ENCODE measurements around the gene ZNF484. TPM values are rescaled to one million over a fixed set of nuclear protein-coding genes. Genes with fewer than 3 reads are reported as not detected.

The ZNF484 gene
- total RNA-seq (2013), result 10.5 TPM
- polyA plus RNA-seq, result 1 to 10 TPM; 1.1 to 2.7 (median 1.8) TPM
- 4.0 and 4.5 TPM in 2 replicates for polyA minus RNA-seq
- total RNA-seq, result 4.7 to 29.5 (median 20.8) reads per million in 11 experiments

DNA sequence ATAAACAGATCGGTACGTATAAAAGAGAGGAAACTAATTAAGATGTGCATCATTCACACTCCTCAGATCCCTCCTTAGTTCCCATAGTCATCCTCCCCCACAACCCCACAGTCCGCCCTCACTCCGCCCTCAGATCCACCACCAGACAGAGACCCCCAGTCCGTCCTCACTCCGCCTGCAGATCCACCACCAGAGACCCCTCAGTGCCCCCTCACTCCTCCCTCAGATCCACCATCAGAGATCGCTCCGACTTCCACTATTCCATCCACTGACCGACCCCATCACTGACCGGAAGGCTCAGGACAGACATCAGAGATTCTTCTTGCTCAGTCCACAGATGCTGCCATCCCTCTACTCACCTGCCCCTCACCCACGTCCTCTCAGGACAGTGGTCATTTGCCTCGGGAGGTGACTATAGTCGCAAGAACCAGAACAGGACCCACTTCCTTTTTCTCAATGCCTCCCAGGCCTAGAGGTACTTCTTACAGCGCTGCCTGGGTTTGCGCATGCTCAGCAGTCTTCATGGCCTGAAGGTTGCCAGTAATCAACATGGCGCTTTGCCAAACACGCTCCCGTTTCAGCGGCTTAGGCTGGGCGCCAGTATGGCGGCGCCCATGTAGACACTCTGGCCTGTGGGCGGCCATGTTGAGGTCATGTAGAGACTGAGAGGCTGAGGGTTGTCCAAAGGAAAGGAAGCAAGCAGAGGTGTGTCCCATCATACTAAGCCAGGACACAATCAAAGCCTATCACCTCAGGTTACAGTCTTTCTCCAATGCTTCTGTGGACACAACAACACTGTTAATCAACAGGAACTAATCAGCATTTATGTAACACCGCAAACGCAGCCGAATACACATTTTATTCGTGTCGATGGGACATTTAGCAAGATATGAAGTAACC is at the start of gene ZNF484:
ZNF484 (minus strand) TSS at position 508 of the 900 bp plus-strand sequence. CDS start 3,009 bp downstream, outside the sequence.
- 21% methylated on average over 24 of the region's 28 CpGs for WGBS (ENCODE audit: insufficient coverage)
- no peaks in the 10 kb centered on the region for H3K36me3 ChIP-seq (replicated peaks in 1 of 2; ENCODE audit: control insufficient read depth in 1 of 2, insufficient read depth in 2 of 2, low read length in 2 of 2)
- peak within 1 kb of the TSS; percentile 73 for H3K4me2 ChIP-seq (replicated peaks; ENCODE audit: extremely low read depth, low read length, poor library complexity, severe bottlenecking)
- intact Hi-C loops (cut with micrococcal nuclease), result loop anchor here in 1 of 2 donors (5.0 to 10.0 kb wide), 2 partner anchors 113 to 690 kb away; partner anchors contain the start of gene BICD2
- Mint-ChIP-seq H3K27ac (peak within 1 kb of the TSS; percentile 92 to 100 (median 98)), H3K4me1 (peaks cover 20% of the 10 kb centered on the region), H3K4me3 (peak within 1 kb of the TSS; percentile 100), H3K27me3 (ENCODE audit: low read depth in 3 of 3) (peaks cover 0 to 2% (median 1%) of the 10 kb centered on the region in 3 donors), H3K36me3 (peaks cover 3 to 17% of the 10 kb centered on the region in 2 donors), H3K9me3 (peaks cover 0 to 3% (median 0%) of the 10 kb centered on the region in 7 donors)
- H2AFZ ChIP-seq (ENCODE audit: insufficient read depth, low read depth, low read length, poor library complexity, severe bottlenecking), result peak within 1 kb of the TSS; percentile 92
- no peaks in the 10 kb centered on the region for H4K20me1 ChIP-seq (ENCODE audit: insufficient read depth, low read length)
- no peaks in the 10 kb centered on the region for H3K27me3 ChIP-seq (ENCODE audit: control insufficient read depth in 2 of 2, insufficient read depth in 2 of 2, low read length in 2 of 2)
- DNase-seq, result peak; percentile 99 to 100 (median 100)
- no peaks in the 10 kb centered on the region for H3K4me1 ChIP-seq (ENCODE audit: control insufficient read depth in 1 of 2, insufficient read depth in 2 of 2, low read length in 2 of 2)
- peaks cover 28% of the 10 kb centered on the region for H3K79me2 ChIP-seq (ENCODE audit: insufficient read depth, low read length)
- peak within 1 kb of the TSS; percentile 53 to 94 for H3K27ac ChIP-seq (ENCODE audit: low read depth in 1 of 2, low read length in 2 of 2)
- peak within 1 kb of the TSS; percentile 89 for H3K9ac ChIP-seq (ENCODE audit: insufficient read depth, low read length, poor library complexity, severe bottlenecking)
- no peaks in the 10 kb centered on the region for H3K9me3 ChIP-seq (replicated peaks in 1 of 2; ENCODE audit: control insufficient read depth in 1 of 2, insufficient read depth in 1 of 2, low read length in 2 of 2)
- TF ChIP-seq, protein P1, sequence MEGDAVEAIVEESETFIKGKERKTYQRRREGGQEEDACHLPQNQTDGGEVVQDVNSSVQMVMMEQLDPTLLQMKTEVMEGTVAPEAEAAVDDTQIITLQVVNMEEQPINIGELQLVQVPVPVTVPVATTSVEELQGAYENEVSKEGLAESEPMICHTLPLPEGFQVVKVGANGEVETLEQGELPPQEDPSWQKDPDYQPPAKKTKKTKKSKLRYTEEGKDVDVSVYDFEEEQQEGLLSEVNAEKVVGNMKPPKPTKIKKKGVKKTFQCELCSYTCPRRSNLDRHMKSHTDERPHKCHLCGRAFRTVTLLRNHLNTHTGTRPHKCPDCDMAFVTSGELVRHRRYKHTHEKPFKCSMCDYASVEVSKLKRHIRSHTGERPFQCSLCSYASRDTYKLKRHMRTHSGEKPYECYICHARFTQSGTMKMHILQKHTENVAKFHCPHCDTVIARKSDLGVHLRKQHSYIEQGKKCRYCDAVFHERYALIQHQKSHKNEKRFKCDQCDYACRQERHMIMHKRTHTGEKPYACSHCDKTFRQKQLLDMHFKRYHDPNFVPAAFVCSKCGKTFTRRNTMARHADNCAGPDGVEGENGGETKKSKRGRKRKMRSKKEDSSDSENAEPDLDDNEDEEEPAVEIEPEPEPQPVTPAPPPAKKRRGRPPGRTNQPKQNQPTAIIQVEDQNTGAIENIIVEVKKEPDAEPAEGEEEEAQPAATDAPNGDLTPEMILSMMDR (IDR thresholded peaks at IDR 0.05), result no peak
- H3K4me3 ChIP-seq (replicated peaks in 1 of 3; ENCODE audit: low read depth in 2 of 3, low read length in 3 of 3), result peak within 1 kb of the TSS; percentile 59 to 99 (median 87)

DNA sequence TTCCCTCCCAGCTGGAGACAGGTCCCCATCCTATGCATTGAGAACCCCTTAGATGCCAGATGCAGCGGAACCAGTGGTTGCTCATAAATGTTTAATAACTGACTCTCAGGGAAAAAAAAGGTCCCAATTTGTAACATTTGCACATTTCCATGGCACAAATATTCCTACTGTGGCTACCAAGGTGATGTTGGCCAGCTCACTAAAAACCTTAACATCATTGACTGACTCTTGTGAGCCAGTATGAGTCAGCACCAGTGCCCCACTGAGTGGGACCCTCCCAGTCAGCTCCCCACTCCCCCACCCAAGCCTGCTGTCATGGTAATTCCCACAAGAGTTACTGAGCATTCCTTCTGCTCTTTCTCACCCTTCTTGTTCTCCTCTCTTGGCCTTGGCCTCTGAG is 42.6 kb upstream of the ZNF484 start:
- H3K36me3 ChIP-seq (replicated peaks in 1 of 2; ENCODE audit: control insufficient read depth in 1 of 2, insufficient read depth in 2 of 2, low read length in 2 of 2), result no peaks in the 10 kb centered on the region
- H3K9me3 ChIP-seq (replicated peaks in 1 of 2; ENCODE audit: control insufficient read depth in 1 of 2, insufficient read depth in 1 of 2, low read length in 2 of 2), result no peaks in the 10 kb centered on the region
- H3K27me3 ChIP-seq (ENCODE audit: control insufficient read depth in 2 of 2, insufficient read depth in 2 of 2, low read length in 2 of 2), result no peaks in the 10 kb centered on the region
- 100% methylated on average over 1 of the region's 1 CpG for WGBS (ENCODE audit: insufficient coverage)
- no peaks in the 10 kb centered on the region for H3K9me3 Mint-ChIP-seq
- H3K4me2 ChIP-seq (replicated peaks; ENCODE audit: extremely low read depth, low read length, poor library complexity, severe bottlenecking), result no peak overlapping the region
- H3K36me3 Mint-ChIP-seq, result no peaks in the 10 kb centered on the region
- H4K20me1 ChIP-seq (ENCODE audit: insufficient read depth, low read length), result no peaks in the 10 kb centered on the region
- no peak overlapping the region for H3K27ac Mint-ChIP-seq
- H3K27me3 Mint-ChIP-seq (ENCODE audit: low read depth in 3 of 3), result peaks cover 0 to 8% (median 5%) of the 10 kb centered on the region in 3 donors
- H3K4me1 Mint-ChIP-seq, result peaks cover 18% of the 10 kb centered on the region
- H3K27ac ChIP-seq (ENCODE audit: low read depth in 1 of 2, low read length in 2 of 2), result no peak overlapping the region
- H3K4me3 ChIP-seq (replicated peaks in 1 of 3; ENCODE audit: low read depth in 2 of 3, low read length in 3 of 3), result no peak overlapping the region
- DNase-seq, result no peak
- no peak overlapping the region for H3K9ac ChIP-seq (ENCODE audit: insufficient read depth, low read length, poor library complexity, severe bottlenecking)
- H3K4me1 ChIP-seq (ENCODE audit: control insufficient read depth in 1 of 2, insufficient read depth in 2 of 2, low read length in 2 of 2), result peaks cover 8 to 17% of the 10 kb centered on the region in 2 donors
- no peak overlapping the region for H2AFZ ChIP-seq (ENCODE audit: insufficient read depth, low read depth, low read length, poor library complexity, severe bottlenecking)
- no peaks in the 10 kb centered on the region for H3K79me2 ChIP-seq (ENCODE audit: insufficient read depth, low read length)
- H3K4me3 Mint-ChIP-seq, result no peak overlapping the region
- TF ChIP-seq, protein P1 (IDR thresholded peaks at IDR 0.05), result no peak
- intact Hi-C loops (cut with micrococcal nuclease), result no loop called here

Measured in CD14-positive monocyte (primary cell).